Muscle of leg (tissue), 11 donors: ENCODE results near the gene SLIT1. TPM values are rescaled to one million over a fixed set of nuclear protein-coding genes. Genes with fewer than 3 reads are reported as not detected.

Experiments used
- DNase-seq: peaks from one replicate; pipeline ENCODE4 v3.0.0; 2013
- H3K27ac ChIP-seq: one replicate; pipeline ENCODE4 v1.5.1; 2013; ENCODE audit warnings: mild to moderate bottlenecking, low read length, control low read depth
- H3K27me3 ChIP-seq: one replicate; pipeline ENCODE4 v1.6.1; 2013; ENCODE audit warnings: low read length; ENCODE audit not compliant: control insufficient read depth, insufficient read depth
- H3K36me3 ChIP-seq: one replicate; pipeline ENCODE4 v1.6.1; 2013; ENCODE audit warnings: low read length; ENCODE audit not compliant: control insufficient read depth, insufficient read depth
- H3K4me1 ChIP-seq: one replicate; pipeline ENCODE4 v1.6.1; 2013; ENCODE audit warnings: low read length; ENCODE audit not compliant: control insufficient read depth, insufficient read depth
- H3K4me3 ChIP-seq: one replicate; pipeline ENCODE4 v1.5.1; 2013; ENCODE audit warnings: low read length, control low read depth
- H3K9me3 ChIP-seq: replicated peaks from 2 replicates; pipeline ENCODE4 v1.6.1; 2013; ENCODE audit warnings: low read depth, low read length; ENCODE audit not compliant: control insufficient read depth
- WGBS: methylation state at CpG from one replicate; pipeline ENCODE4 v1.1.5; 2013; ENCODE audit warnings: missing lambda C conversion rate; ENCODE audit not compliant: insufficient coverage; 5-methylcytosine and 5-hydroxymethylcytosine counted together
- polyA plus RNA-seq, 8 donors: library from polyadenylated mRNA; unstranded; fragments of 120-200 nt; gene quantifications; one replicate each; pipeline versions ENCODE4 v1.2.1 to v1.2.3, GENCODE V29; 2013; ENCODE audit warnings: inconsistent platforms in 1 of 8, low replicate concordance in 1 of 8; ENCODE audit not compliant: insufficient read length in 8 of 8, insufficient read depth in 1 of 8
- total RNA-seq: library from RNA; stranded (reverse); fragments of 120-200 nt; gene quantifications from one replicate; pipeline ENCODE4 v1.2.4, GENCODE V29; 2013

Gene SLIT1
- total and polyA plus RNA-seq, 9 donors, result 0.35 to 1.4 (median 1.1) TPM

DNA sequence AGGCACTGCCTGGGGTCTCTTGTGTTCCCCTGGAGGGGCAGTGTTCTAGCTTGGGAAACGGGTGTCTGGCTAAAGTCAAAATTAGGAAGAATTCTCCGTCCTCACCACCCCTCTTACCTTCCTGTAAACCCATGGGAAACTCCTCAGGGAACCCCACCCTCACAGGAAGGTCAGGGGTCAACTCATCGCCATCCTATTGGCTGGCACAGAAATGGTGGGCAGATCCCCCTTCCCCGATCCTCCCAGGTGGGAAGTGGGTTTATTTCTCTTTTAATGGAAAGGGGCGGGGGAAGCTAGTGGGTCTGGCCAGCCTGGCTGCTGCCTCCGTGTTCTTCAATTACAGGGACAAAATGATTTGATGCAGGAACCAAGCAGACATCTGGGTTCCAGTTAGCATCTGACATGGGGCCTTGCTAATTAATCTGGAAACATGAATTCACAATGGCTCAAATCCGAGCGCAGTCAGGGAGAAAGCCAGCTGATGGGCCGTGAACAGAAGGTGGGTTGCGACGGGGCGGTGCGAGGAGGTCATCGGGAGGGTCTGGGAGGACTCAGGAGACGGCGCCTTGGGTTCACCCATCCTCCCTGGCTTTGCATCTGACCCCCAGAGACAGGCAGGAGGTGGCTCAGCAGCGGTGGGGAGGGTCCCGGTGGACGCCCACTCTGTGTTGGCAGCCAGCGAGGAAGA, 66.6 kb downstream of the SLIT1 start:
- no peak overlapping the region for H3K27ac ChIP-seq
- no peaks in the 10 kb centered on the region for H3K4me1 ChIP-seq
- H3K36me3 ChIP-seq, result no peaks in the 10 kb centered on the region
- DNase-seq, result no peak
- no peaks in the 10 kb centered on the region for H3K9me3 ChIP-seq
- WGBS, result 54% methylated on average over 12 of the region's 20 CpGs
- H3K4me3 ChIP-seq, result no peak overlapping the region
- H3K27me3 ChIP-seq, result no peaks in the 10 kb centered on the region

DNA sequence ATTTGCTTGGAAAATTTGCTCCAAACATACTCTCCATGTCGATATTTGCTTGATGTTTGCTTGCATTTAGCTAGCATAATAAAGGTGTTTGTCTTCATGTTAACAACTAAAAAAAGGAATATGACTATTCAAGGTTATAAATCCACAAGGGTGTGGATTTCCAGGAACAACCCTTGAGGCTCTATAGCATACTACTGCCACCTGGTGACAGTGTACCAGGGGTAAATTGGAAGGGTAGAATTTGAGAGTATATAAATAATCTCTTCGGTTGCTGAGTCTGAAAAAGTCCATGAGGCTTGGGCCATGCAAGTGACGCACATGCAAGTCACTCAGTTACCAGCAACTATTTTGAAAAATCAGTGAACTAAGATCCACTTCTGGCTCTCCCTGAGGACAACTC, 68.4 kb downstream of the SLIT1 start:
- H3K9me3 ChIP-seq, result no peaks in the 10 kb centered on the region
- no peaks in the 10 kb centered on the region for H3K27me3 ChIP-seq
- no peak overlapping the region for H3K27ac ChIP-seq
- H3K4me1 ChIP-seq, result no peaks in the 10 kb centered on the region
- no peak for DNase-seq
- H3K4me3 ChIP-seq, result no peak overlapping the region
- no peaks in the 10 kb centered on the region for H3K36me3 ChIP-seq
- no CpG with 5 or more reads among the region's 3 CpGs for WGBS

DNA sequence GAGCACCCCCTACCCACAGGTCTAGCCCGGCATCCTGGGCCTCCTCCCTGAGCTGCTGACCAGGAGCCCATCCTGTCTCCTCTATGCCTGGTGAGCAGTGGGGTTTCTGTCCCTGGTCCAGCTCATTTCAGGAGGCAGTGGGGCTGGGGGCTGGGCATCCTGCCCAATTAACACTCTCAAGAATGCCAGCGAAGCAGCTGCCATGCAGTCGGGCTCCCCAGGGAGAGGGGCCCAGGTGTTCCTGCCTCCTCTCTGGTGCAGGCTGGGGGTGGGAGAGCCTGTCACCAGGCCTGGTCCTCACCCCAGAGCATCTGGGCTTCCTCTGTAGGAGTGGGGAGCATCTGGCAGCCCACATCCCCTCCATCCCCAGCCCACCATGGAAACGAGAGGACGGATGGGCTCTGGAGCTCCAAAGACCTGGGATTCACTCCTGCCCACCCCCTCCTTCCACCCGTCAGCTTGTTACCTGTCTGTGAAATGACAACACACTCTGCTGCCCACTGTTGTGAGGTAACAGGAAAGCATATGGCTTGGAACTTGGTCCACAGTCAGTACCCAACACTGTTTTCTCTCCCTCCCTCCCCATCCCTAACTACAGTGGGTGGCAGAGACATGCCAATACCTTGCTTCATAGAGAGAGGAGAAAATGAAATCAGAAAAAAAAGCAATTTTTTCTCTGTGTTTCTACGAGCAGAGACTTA, 69.1 kb downstream of the SLIT1 start:
- 50% methylated on average over 2 of the region's 7 CpGs for WGBS
- H3K9me3 ChIP-seq, result no peaks in the 10 kb centered on the region
- no peak for DNase-seq

DNA sequence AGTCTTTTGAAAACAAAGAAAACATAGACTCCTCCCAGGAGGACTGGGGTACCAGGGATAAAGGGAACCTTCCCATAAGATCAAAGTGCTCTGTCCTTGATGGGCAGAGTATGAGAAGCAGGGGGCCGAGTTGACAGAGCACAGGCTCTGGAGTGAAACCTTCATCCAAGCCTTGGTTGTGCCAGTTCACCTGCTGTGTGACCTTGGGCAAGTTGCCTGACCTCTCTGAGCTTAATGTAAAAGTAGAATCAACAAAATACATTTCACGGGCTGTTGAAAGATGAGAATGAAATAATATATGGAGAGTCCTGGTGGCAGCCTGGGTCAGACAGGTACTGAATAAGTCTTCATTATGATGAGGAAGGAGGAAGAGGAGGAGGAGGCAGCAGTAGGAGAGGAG, 69.9 kb downstream of the SLIT1 start:
- Histone ChIP-seq H3K27ac (no peak overlapping the region), H3K4me3 (no peak overlapping the region), H3K9me3 (no peaks in the 10 kb centered on the region), H3K27me3 (no peaks in the 10 kb centered on the region), H3K36me3 (no peaks in the 10 kb centered on the region), H3K4me1 (no peaks in the 10 kb centered on the region)
- DNase-seq, result no peak
- 100% methylated on average over 1 of the region's 2 CpGs for WGBS

More for the DNA sequence above, 69.1 kb downstream of the SLIT1 start:
- no peaks in the 10 kb centered on the region for H3K27me3 ChIP-seq
- no peak overlapping the region for H3K4me3 ChIP-seq
- H3K4me1 ChIP-seq, result no peaks in the 10 kb centered on the region
- H3K36me3 ChIP-seq, result no peaks in the 10 kb centered on the region
- H3K27ac ChIP-seq, result no peak overlapping the region

DNA sequence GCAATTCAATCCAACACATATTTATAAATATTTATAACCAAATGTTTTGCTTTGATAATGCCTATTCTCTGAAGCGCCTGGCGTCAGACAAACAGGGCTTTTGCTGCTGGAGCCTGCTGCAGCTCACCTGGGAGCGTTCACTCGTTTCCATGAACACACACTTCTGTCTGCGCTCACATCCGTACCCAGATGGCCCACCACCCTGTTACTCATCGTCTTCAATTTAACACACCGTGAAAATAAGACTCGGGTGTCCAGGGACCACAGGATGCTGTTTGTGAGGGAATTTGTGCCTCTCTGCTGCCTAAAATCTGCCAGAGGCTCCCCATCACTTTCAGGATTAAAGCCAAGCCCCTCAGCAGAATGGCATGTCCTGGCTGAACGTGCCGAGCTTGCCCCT, 74.1 kb downstream of the SLIT1 start:
- Histone ChIP-seq H3K36me3 (no peaks in the 10 kb centered on the region), H3K4me1 (no peaks in the 10 kb centered on the region), H3K4me3 (no peak overlapping the region), H3K27me3 (no peaks in the 10 kb centered on the region), H3K27ac (no peak overlapping the region), H3K9me3 (no peaks in the 10 kb centered on the region)
- WGBS, result 67% methylated on average over 9 of the region's 11 CpGs
- no peak for DNase-seq

DNA sequence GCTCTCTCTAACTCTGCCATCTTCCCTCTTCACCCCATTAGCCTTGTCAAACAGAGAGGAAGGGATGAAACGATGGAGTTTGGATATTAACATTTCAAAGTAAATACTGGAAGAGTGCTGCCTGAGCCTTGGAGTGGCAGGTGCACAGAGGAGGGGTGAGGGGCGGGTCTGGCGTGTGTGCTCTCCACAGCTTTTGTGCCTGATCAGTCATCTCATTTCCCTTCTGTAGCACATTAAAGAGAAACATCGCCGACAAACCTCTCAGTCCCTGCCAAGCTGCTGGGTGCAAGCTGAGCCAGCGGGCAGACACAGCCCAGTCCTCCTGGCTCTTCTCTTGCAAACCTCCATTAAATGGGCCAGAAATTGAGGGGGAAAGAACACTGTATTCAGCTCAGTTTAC, 76.2 kb downstream of the SLIT1 start:
- no peaks in the 10 kb centered on the region for H3K4me1 ChIP-seq
- no peaks in the 10 kb centered on the region for H3K9me3 ChIP-seq
- no peak for DNase-seq
- H3K4me3 ChIP-seq, result no peak overlapping the region
- H3K36me3 ChIP-seq, result no peaks in the 10 kb centered on the region
- no peaks in the 10 kb centered on the region for H3K27me3 ChIP-seq
- 60% methylated on average over 1 of the region's 6 CpGs for WGBS
- no peak overlapping the region for H3K27ac ChIP-seq

DNA sequence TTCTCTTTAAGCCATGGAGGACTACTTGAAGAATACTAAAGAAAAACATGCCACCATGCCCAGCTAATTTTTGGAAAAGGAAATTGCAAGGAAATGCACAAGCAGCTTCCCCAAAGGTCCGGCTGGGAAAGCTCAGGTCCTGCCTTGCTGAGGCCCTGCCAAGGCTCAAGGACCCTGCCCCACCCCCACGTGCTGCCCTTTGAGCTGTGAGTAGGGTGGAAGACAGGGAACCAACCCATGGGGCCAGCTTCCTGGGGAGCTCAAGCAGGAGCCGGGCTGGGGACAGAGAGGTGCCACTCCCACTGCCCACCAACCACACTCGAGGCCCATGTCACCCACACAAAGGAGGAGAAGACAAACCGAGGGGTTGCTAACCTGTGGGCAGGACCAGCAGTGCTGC, 78.2 kb downstream of the SLIT1 start:
- no peaks in the 10 kb centered on the region for H3K36me3 ChIP-seq
- H3K27me3 ChIP-seq, result no peaks in the 10 kb centered on the region
- no peak overlapping the region for H3K4me3 ChIP-seq
- no peak for DNase-seq
- H3K9me3 ChIP-seq, result no peaks in the 10 kb centered on the region
- no peaks in the 10 kb centered on the region for H3K4me1 ChIP-seq
- WGBS, result no CpG with 5 or more reads among the region's 5 CpGs
- H3K27ac ChIP-seq, result no peak overlapping the region

DNA sequence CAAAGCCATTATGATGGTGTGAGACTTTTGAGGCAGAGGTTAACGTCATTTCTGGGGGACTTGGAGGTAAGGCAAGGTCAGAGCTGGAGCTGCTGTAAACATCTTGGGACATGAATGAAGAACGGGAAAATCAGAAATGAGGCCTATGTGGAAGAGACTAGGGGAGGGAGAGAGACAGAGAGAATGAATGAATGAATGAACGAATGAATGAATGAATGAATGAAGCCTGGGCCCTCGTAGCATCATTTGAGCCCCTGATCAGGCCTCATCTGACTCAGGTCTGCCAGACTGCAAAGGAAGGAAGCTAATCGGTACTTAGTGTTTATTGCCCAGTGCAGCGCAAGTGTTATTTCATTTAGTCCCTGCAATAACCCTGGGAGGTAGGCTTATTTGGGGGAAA, 79.6 kb downstream of the SLIT1 start:
- no peak overlapping the region for H3K27ac ChIP-seq
- H3K36me3 ChIP-seq, result no peaks in the 10 kb centered on the region
- 57% methylated on average over 5 of the region's 6 CpGs for WGBS
- no peaks in the 10 kb centered on the region for H3K4me1 ChIP-seq
- H3K27me3 ChIP-seq, result no peaks in the 10 kb centered on the region
- no peak for DNase-seq
- no peaks in the 10 kb centered on the region for H3K9me3 ChIP-seq
- no peak overlapping the region for H3K4me3 ChIP-seq

DNA sequence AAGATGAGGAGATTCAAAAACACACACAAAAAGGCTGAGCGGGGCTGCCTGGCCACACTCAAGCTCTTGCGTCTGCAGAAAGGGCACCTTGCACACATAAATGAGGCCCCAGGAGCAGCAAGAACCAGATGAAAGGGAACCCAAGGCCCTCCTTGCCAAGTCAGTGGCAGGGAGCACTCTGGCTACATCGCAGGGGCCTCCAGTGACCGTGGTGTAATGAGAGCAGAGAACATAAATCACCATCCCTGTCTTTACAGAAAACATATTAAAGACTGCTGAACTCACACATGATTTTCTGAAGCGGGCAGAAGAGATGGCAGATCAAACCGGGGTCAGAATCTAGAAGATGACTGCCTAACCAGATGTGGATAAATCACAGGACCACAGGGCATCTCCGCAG, 80.5 kb downstream of the SLIT1 start:
- H3K9me3 ChIP-seq, result no peaks in the 10 kb centered on the region
- H3K4me1 ChIP-seq, result no peaks in the 10 kb centered on the region
- no peak for DNase-seq
- no peaks in the 10 kb centered on the region for H3K27me3 ChIP-seq
- 60% methylated on average over 5 of the region's 7 CpGs for WGBS
- H3K27ac ChIP-seq, result no peak overlapping the region
- no peak overlapping the region for H3K4me3 ChIP-seq
- H3K36me3 ChIP-seq, result no peaks in the 10 kb centered on the region

DNA sequence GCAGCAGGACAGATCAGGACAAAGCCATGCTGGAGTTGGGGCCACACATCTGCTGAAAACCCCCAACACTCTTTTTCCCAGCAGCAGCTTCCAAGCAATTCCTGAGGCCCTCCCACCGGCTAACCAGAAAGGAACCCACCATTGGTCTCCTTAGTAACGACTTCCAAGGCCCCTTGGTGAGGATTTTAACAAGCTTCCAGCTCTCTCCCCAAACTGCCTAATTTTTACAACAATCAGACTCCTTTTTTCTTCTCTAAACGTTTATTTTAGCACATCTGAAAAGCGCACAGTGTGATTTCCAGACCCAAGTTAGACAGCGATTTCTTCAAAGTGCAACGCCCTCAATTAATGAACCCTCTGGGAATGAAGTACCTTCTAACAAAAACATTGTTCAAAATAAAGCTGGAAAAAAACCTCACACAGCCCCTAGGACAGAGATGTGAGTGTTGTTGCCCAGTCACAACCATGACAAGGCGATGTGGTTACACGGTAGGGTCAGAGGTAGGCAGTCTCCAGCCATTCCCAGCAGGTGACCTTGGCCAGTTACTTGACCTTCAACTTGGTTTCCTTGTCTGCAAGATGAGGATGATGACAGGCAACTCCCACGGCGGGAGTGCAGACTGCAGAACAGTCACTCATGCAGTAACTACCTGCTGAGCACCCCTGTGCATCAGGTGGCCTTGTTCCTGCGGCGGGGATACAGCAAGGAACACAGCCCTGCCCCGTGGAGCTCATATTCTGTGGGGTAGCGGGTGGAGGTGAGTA, 82.3 kb downstream of the SLIT1 start:
- H3K9me3 ChIP-seq, result no peaks in the 10 kb centered on the region
- WGBS, result 56% methylated on average over 12 of the region's 14 CpGs
- no peak overlapping the region for H3K4me3 ChIP-seq
- no peak overlapping the region for H3K27ac ChIP-seq
- H3K36me3 ChIP-seq, result no peaks in the 10 kb centered on the region
- H3K4me1 ChIP-seq, result no peaks in the 10 kb centered on the region
- DNase-seq, result no peak
- no peaks in the 10 kb centered on the region for H3K27me3 ChIP-seq
